Measurements from ENCODE around the gene PLXNA2.

The PLXNA2 gene

GRCh38 chr1:208177656-208178055 lies 66.5 kb downstream of the PLXNA2 start:
- no peak for DNase-seq (ENCODE audit: low spot score)

- no peak for DNase-seq (ENCODE audit: low spot score)
Observed at GRCh38 chr1:208176649-208177048, 67.5 kb downstream of the PLXNA2 start.

- no peak for DNase-seq (ENCODE audit: low spot score)
Observed at GRCh38 chr1:208175508-208175895, 68.7 kb downstream of the PLXNA2 start.

- DNase-seq (ENCODE audit: low spot score), result no peak
Observed at GRCh38 chr1:208174731-208175507, 69.3 kb downstream of the PLXNA2 start.

- no peak for DNase-seq (ENCODE audit: low spot score)
Observed at GRCh38 chr1:208174200-208174599, 70.0 kb downstream of the PLXNA2 start.

GRCh38 chr1:208173749-208174148 lies 70.4 kb downstream of the PLXNA2 start:
- DNase-seq (ENCODE audit: low spot score), result no peak

GRCh38 chr1:208172423-208173145 lies 71.6 kb downstream of the PLXNA2 start:
- no peak for DNase-seq (ENCODE audit: low spot score)

- DNase-seq (ENCODE audit: low spot score), result no peak
Observed at GRCh38 chr1:208171616-208172422, 72.4 kb downstream of the PLXNA2 start.

- DNase-seq (ENCODE audit: low spot score), result no peak
Observed at GRCh38 chr1:208170252-208170651, 73.9 kb downstream of the PLXNA2 start.

- no peak for DNase-seq (ENCODE audit: low spot score)
Observed at GRCh38 chr1:208169081-208169879, 74.9 kb downstream of the PLXNA2 start.

GRCh38 chr1:208167261-208167869 lies 76.8 kb downstream of the PLXNA2 start:
- no peak for DNase-seq (ENCODE audit: low spot score)

GRCh38 chr1:208166340-208167138 lies 77.6 kb downstream of the PLXNA2 start:
- no peak for DNase-seq (ENCODE audit: low spot score)

GRCh38 chr1:208165659-208166058 lies 78.5 kb downstream of the PLXNA2 start:
- no peak for DNase-seq (ENCODE audit: low spot score)

- DNase-seq (ENCODE audit: low spot score), result no peak
Observed at GRCh38 chr1:208164609-208165008, 79.6 kb downstream of the PLXNA2 start.

GRCh38 chr1:208163539-208163938 lies 80.6 kb downstream of the PLXNA2 start:
- no peak for DNase-seq (ENCODE audit: low spot score)

GRCh38 chr1:208162903-208163302 lies 81.3 kb downstream of the PLXNA2 start:
- DNase-seq (ENCODE audit: low spot score), result no peak

GRCh38 chr1:208161656-208162375 lies 82.4 kb downstream of the PLXNA2 start:
- no peak for DNase-seq (ENCODE audit: low spot score)

GRCh38 chr1:208161005-208161404 lies 83.2 kb downstream of the PLXNA2 start:
- no peak for DNase-seq (ENCODE audit: low spot score)

GRCh38 chr1:208160259-208160819 lies 83.8 kb downstream of the PLXNA2 start:
- DNase-seq (ENCODE audit: low spot score), result no peak
